Measurements from ENCODE around the gene ATG9B. TPM values are rescaled to one million over a fixed set of nuclear protein-coding genes. Genes with fewer than 3 reads are reported as not detected.
A peak's percentile ranks its signal among the peaks of the same experiment; 100 is the strongest.

Gene ATG9B
- total and polyA plus RNA-seq, 9 of the 15 experiments (the other 6 are each of a cell fraction or from before 2014, with no cell fraction given), result 0.29 to 8.0 (median 2.1) TPM

DNA sequence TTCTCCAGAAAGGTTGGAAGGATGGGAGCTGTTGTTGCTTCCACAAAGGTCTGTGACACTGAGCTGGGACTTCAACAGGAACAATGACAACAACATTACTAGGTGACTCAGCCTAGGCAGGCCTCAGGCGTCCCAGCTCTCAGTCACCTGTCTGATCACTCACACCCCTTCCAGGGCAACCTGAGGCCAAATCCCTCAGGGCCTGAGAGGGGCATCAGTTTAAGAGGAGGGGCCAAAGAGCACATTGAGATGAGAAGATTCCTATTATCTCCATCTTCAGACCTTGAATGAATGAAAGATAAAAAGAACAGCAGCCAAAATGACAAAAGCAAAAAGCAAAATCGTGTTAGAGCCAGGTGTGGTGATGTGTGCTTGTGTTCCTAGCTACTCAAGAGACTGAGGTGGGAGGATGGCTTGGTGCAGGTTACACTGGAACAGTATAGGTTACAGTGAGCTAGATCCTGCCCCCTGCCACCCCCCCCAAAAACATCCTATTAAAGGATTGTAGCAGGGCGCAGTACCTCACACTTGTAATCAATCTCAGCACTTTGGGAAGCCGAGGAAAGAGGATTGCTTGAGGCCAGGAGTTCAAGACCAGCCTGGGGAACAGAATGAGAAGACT lies at the start of gene ATG9B (continued):
- TF ChIP-seq, protein P1, sequence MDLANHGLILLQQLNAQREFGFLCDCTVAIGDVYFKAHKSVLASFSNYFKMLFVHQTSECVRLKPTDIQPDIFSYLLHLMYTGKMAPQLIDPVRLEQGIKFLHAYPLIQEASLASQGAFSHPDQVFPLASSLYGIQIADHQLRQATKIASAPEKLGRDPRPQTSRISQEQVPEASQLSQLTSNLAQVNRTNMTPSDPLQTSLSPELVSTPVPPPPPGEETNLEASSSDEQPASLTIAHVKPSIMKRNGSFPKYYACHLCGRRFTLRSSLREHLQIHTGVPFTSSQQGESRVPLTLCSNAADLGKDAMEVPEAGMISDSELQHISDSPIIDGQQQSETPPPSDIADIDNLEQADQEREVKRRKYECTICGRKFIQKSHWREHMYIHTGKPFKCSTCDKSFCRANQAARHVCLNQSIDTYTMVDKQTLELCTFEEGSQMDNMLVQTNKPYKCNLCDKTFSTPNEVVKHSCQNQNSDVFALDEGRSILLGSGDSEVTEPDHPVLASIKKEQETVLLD (IDR thresholded peaks at IDR 0.05), result no peak
- TF ChIP-seq STAT5A (IDR thresholded peaks at IDR 0.05; ENCODE audit: borderline replicate concordance, low read length), result no peak
- TF ChIP-seq, protein P2, sequence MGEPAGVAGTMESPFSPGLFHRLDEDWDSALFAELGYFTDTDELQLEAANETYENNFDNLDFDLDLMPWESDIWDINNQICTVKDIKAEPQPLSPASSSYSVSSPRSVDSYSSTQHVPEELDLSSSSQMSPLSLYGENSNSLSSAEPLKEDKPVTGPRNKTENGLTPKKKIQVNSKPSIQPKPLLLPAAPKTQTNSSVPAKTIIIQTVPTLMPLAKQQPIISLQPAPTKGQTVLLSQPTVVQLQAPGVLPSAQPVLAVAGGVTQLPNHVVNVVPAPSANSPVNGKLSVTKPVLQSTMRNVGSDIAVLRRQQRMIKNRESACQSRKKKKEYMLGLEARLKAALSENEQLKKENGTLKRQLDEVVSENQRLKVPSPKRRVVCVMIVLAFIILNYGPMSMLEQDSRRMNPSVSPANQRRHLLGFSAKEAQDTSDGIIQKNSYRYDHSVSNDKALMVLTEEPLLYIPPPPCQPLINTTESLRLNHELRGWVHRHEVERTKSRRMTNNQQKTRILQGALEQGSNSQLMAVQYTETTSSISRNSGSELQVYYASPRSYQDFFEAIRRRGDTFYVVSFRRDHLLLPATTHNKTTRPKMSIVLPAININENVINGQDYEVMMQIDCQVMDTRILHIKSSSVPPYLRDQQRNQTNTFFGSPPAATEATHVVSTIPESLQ (CRISPR knock-in tag; IDR thresholded peaks at IDR 0.05), result no peak
- no peak for TF ChIP-seq ZNF780A (CRISPR knock-in tag; IDR thresholded peaks at IDR 0.05)
- TF ChIP-seq, protein P3, sequence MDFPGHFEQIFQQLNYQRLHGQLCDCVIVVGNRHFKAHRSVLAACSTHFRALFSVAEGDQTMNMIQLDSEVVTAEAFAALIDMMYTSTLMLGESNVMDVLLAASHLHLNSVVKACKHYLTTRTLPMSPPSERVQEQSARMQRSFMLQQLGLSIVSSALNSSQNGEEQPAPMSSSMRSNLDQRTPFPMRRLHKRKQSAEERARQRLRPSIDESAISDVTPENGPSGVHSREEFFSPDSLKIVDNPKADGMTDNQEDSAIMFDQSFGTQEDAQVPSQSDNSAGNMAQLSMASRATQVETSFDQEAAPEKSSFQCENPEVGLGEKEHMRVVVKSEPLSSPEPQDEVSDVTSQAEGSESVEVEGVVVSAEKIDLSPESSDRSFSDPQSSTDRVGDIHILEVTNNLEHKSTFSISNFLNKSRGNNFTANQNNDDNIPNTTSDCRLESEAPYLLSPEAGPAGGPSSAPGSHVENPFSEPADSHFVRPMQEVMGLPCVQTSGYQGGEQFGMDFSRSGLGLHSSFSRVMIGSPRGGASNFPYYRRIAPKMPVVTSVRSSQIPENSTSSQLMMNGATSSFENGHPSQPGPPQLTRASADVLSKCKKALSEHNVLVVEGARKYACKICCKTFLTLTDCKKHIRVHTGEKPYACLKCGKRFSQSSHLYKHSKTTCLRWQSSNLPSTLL (IDR thresholded peaks at IDR 0.05), result no peak
- no peak for TF ChIP-seq PTTG1 (tag; IDR thresholded peaks at IDR 0.05; ENCODE audit: low read depth)
- peak; percentile 10; the same call in 1 of the 2 replicates for TF ChIP-seq CXXC5 (CRISPR knock-in tag; IDR thresholded peaks at IDR 0.05)
- no peak for TF ChIP-seq U2AF2 (optimal IDR thresholded peaks at IDR 0.05; ENCODE audit: low read depth, low read length)
- TF ChIP-seq BRCA1 (IDR thresholded peaks at IDR 0.05), result no peak
- TF ChIP-seq BRCA1 (CRISPR knock-in tag; IDR thresholded peaks at IDR 0.05), result no peak
- TF ChIP-seq, protein P4, sequence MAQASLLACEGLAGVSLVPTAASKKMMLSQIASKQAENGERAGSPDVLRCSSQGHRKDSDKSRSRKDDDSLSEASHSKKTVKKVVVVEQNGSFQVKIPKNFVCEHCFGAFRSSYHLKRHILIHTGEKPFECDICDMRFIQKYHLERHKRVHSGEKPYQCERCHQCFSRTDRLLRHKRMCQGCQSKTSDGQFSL (CRISPR knock-in tag; IDR thresholded peaks at IDR 0.05), result peak; percentile 67; the same call in 1 of the 2 replicates
- TF ChIP-seq, protein P4 (tag; IDR thresholded peaks at IDR 0.05), result no peak
- no peak for TF ChIP-seq ZNF79 (CRISPR knock-in tag; IDR thresholded peaks at IDR 0.05; ENCODE audit: low read depth)
- TF ChIP-seq KAT7 (CRISPR knock-in tag; IDR thresholded peaks at IDR 0.05; ENCODE audit: borderline replicate concordance), result no peak
- TF ChIP-seq ZNF354B (CRISPR knock-in tag; IDR thresholded peaks at IDR 0.05), result no peak
- no peak for TF ChIP-seq POU5F1 (IDR thresholded peaks at IDR 0.05; ENCODE audit: borderline replicate concordance, low read depth, low read length, partially characterized antibody)
- no peak for TF ChIP-seq RFX5 (IDR thresholded peaks at IDR 0.05; ENCODE audit: low read depth, low read length)
- TF ChIP-seq KLF16 (IDR thresholded peaks at IDR 0.05), result no peak
- TF ChIP-seq ZNF696 (CRISPR knock-in tag; conservative IDR thresholded peaks at IDR 0.05), result no peak
- TF ChIP-seq SETDB1 (IDR thresholded peaks at IDR 0.05; ENCODE audit: low read length), result no peak
- no peak for TF ChIP-seq RBM14 (IDR thresholded peaks at IDR 0.05; ENCODE audit: borderline replicate concordance, insufficient read depth, low read depth, low read length)
- TF ChIP-seq, protein P5, sequence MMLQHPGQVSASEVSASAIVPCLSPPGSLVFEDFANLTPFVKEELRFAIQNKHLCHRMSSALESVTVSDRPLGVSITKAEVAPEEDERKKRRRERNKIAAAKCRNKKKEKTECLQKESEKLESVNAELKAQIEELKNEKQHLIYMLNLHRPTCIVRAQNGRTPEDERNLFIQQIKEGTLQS (IDR thresholded peaks at IDR 0.05), result peak; percentile 57; the same call in 1 of the 2 replicates
- TF ChIP-seq, protein P5 (CRISPR knock-in tag; conservative IDR thresholded peaks at IDR 0.05), result no peak
